GM12878 (cell line): ENCODE measurements around the gene CACNA2D4. TPM values are rescaled to one million over a fixed set of nuclear protein-coding genes. Genes with fewer than 3 reads are reported as not detected.

Experiments
- ATAC-seq: fragments of 200-7000 bp; cut with Tn5 transposase; 3 replicates; pipeline ENCODE4 v1.9.1; 2020; ENCODE audit warnings: mild to moderate bottlenecking, moderate library complexity
- BruUV-seq: library from RNA; stranded (reverse); fragments of 400-500 nt; replicated peaks from 2 replicates; lab custom pipeline; 2021; lab: Mats Ljungman, UMichigan
- CTCF ChIA-PET: fragments of 300-600 bp; sonication (Branson Sonifier 250); formaldehyde crosslinking; extraction: SDS; loops from one replicate; lab custom pipeline; 2021; ENCODE audit warnings: inconsistent platforms; lab: Yijun Ruan, JAX
- POLR2A ChIA-PET: fragments of 350-600 bp; formaldehyde crosslinking; extraction: SDS; loops from one replicate; lab custom pipeline; 2021; ENCODE audit warnings: inconsistent platforms; lab: Charles Lee
- RAD21 ChIA-PET: fragments of 300-600 bp; sonication (Branson Sonifier 250); formaldehyde crosslinking; loops from one replicate; lab custom pipeline; 2023; ENCODE audit warnings: antibody characterized with exemption; ENCODE audit not compliant: unreplicated experiment; lab: Charles Lee
- SMC1A ChIA-PET: fragments of 300-600 bp; sonication (Branson Sonifier 250); formaldehyde crosslinking; loops from one replicate; lab custom pipeline; 2023; ENCODE audit not compliant: unreplicated experiment, uncharacterized antibody; lab: Charles Lee
- DNase-seq: peaks from one replicate; pipeline ENCODE4 v3.0.0-alpha.2; 2011; ENCODE audit warnings: low read depth, low spot score
- FAIRE-seq: peaks from 3 replicates; lab custom pipeline; 2011; peaks lifted over from hg19 to GRCh38; lab: Jason Lieb, UNC
- H2AFZ ChIP-seq: 2 replicates; pipeline ENCODE4 v1.6.0; 2011; ENCODE audit warnings: low read depth, low read length, control low read depth; ENCODE audit not compliant: control insufficient read depth
- H3K27ac ChIP-seq: 2 replicates; pipeline ENCODE4 v1.5.1; 2011; ENCODE audit warnings: control low read depth; ENCODE audit not compliant: control insufficient read depth, insufficient read depth
- H3K27me3 ChIP-seq, 2 experiments: replicated peaks in 1 of 2; 2 replicates each; pipeline versions ENCODE4 v1.6.0 to v1.6.1; 2011; ENCODE audit warnings: low read length in 1 of 2; ENCODE audit not compliant: control insufficient read depth in 2 of 2, insufficient read depth in 2 of 2
- H3K36me3 ChIP-seq, 2 experiments: 2 replicates each; pipeline ENCODE4 v1.5.1; 2011; ENCODE audit warnings: low read length in 1 of 2; ENCODE audit not compliant: control insufficient read depth in 2 of 2, insufficient read depth in 2 of 2
- H3K4me1 ChIP-seq: 2 replicates; pipeline ENCODE4 v1.6.1; 2011; ENCODE audit warnings: mild to moderate bottlenecking, low read length, moderate library complexity, mixed read lengths; ENCODE audit not compliant: control insufficient read depth, insufficient read depth
- H3K4me2 ChIP-seq: 2 replicates; pipeline ENCODE4 v1.6.0; 2011; ENCODE audit warnings: control low read depth; ENCODE audit not compliant: control insufficient read depth, insufficient read depth
- H3K4me3 ChIP-seq: fragments of 200-600 bp; sonication (generic); 2 replicates; pipeline ENCODE4 v1.5.1; 2016
- H3K79me2 ChIP-seq: 2 replicates; pipeline ENCODE4 v1.6.0; 2011; ENCODE audit warnings: low read length; ENCODE audit not compliant: control insufficient read depth, insufficient read depth
- H3K9ac ChIP-seq: 2 replicates; pipeline ENCODE4 v1.8.0; 2011; ENCODE audit warnings: low read length, control low read depth, mixed read lengths; ENCODE audit not compliant: control insufficient read depth, insufficient read depth
- H3K9me3 ChIP-seq: replicated peaks from 3 replicates; pipeline ENCODE4 v1.5.1; 2011; ENCODE audit warnings: mild to moderate bottlenecking, low read length; ENCODE audit not compliant: control insufficient read depth, insufficient read depth
- H4K20me1 ChIP-seq: 2 replicates; pipeline ENCODE4 v1.6.0; 2011; ENCODE audit not compliant: control insufficient read depth, insufficient read depth
- BCL11A ChIP-seq: IDR thresholded peaks from 2 replicates; pipeline ENCODE4 v1.6.1; 2011; ENCODE audit warnings: low read depth, low read length
- CEBPZ ChIP-seq: fragments of 150-350 bp; IDR thresholded peaks from 2 replicates; pipeline ENCODE4 v1.6.1; 2016; ENCODE audit warnings: low read depth, low read length
- CHD1 ChIP-seq: IDR thresholded peaks from 2 replicates; pipeline ENCODE4 v1.6.1; 2012; ENCODE audit warnings: low read depth, low read length, improper control_type of control experiment
- CREB1 ChIP-seq: IDR thresholded peaks from 2 replicates; pipeline ENCODE4 v1.6.1; 2012; ENCODE audit warnings: low read depth, mild to moderate bottlenecking, inconsistent platforms
- DPF2 ChIP-seq: fragments of 450-650 bp; IDR thresholded peaks from 2 replicates; pipeline ENCODE4 v1.6.1; 2017; ENCODE audit warnings: mild to moderate bottlenecking
- EED ChIP-seq: sonication (generic); IDR thresholded peaks from 2 replicates; pipeline ENCODE4 v1.6.1; 2016; ENCODE audit warnings: antibody characterized with exemption, low read depth
- HDAC2 ChIP-seq: fragments of 200-600 bp; sonication (generic); IDR thresholded peaks from 2 replicates; pipeline ENCODE4 v1.6.1; 2017
- IKZF2 ChIP-seq, 2 experiments: fragments of 450-650 bp; IDR thresholded peaks; 2 replicates each; pipeline ENCODE4 v1.6.1; 2017; ENCODE audit warnings: mild to moderate bottlenecking in 2 of 2, moderate library complexity in 2 of 2
- JUNB ChIP-seq: IDR thresholded peaks from 2 replicates; pipeline ENCODE4 v1.6.1; 2016; ENCODE audit warnings: antibody characterized with exemption, mild to moderate bottlenecking
- KDM1A ChIP-seq: fragments of 200-600 bp; sonication (generic); IDR thresholded peaks from 2 replicates; pipeline ENCODE4 v1.6.1; 2016; ENCODE audit warnings: borderline replicate concordance
- MAX ChIP-seq: IDR thresholded peaks from 2 replicates; pipeline ENCODE4 v1.6.1; 2012; ENCODE audit warnings: low read depth, low read length, improper control_type of control experiment
- NFYA ChIP-seq: IDR thresholded peaks from 2 replicates; pipeline ENCODE4 v1.6.1; 2011; ENCODE audit warnings: low read depth, mild to moderate bottlenecking, low read length, improper control_type of control experiment, borderline replicate concordance
- REST ChIP-seq: IDR thresholded peaks from 2 replicates; pipeline ENCODE4 v1.6.1; 2012; ENCODE audit warnings: mild to moderate bottlenecking, low read depth, low read length
- SMAD1 ChIP-seq: fragments of 450-650 bp; IDR thresholded peaks from 2 replicates; pipeline ENCODE4 v1.6.1; 2018; ENCODE audit warnings: mild to moderate bottlenecking, low read depth; ENCODE audit not compliant: partially characterized antibody
- ZBTB4 ChIP-seq: fragments of 450-650 bp; formaldehyde crosslinking; IDR thresholded peaks from 2 replicates; pipeline ENCODE4 v1.4.0; 2022; ENCODE audit warnings: mild to moderate bottlenecking, moderate library complexity
- WGBS: methylation state at CpG from one replicate; pipeline ENCODE4 v1.1.6; 2016; ENCODE audit warnings: low lambda C conversion rate; ENCODE audit not compliant: insufficient replicate concordance, insufficient coverage; ENCODE audit errors: missing lambda C conversion rate; 5-methylcytosine and 5-hydroxymethylcytosine counted together
- in situ Hi-C: fragments of 300-500 bp; cut with MboI; formaldehyde crosslinking; loops from 9 replicates; pipeline ENCODE4 v1.14.3; 2018; ENCODE audit warnings: mixed read lengths
- intact Hi-C: fragments of 100-400 bp; cut with micrococcal nuclease; formaldehyde crosslinking; loops from one replicate; pipeline ENCODE4 v1.14.2; 2022; ENCODE audit not compliant: unreplicated experiment
- polyA plus RNA-seq, 11 experiments: library from polyadenylated mRNA; depleted of rRNA in 4 of 11; unstranded in 6 of 11; stranded (reverse) in 5 of 11; fragments of >200 nt; fragmentation: Nextera tagmentation in 4 of 11; fragmentation: Illumina TruSeq in 1 of 11; extraction: Ambion mirVana in 4 of 11; extraction: Trizol in 1 of 11; gene quantifications; 1 replicate in 1 of 11; 2 replicates in 10 of 11; pipeline versions ENCODE4 v1.2.1 to v1.2.3, GENCODE V29; 2011 to 2016; ENCODE audit warnings: inconsistent platforms in 2 of 11, missing spikeins in 2 of 11, low read depth in 1 of 11
- total RNA-seq, 4 experiments: library from RNA; depleted of rRNA in 3 of 4; stranded (reverse); fragments of >200 nt in 3 of 4; fragmentation: Illumina TruSeq in 1 of 4; extraction: Trizol in 1 of 4; gene quantifications; 2 replicates each; pipeline versions ENCODE4 v1.2.1 to v1.2.3, GENCODE V29; 2013 to 2021

The CACNA2D4 gene
- total and polyA plus RNA-seq, 10 of the 15 experiments (the other 5 are each of a cell fraction or from before 2014, with no cell fraction given): 0.03 to 1.0 (median 0.65) TPM

GRCh38 chr12:1839464-1839863 lies 79.0 kb downstream of the CACNA2D4 start (continued):
- TF ChIP-seq BCL11A (no peak), SMAD1 (no peak), CREB1 (no peak), EED (no peak)

GRCh38 chr12:1838994-1839365 lies 79.5 kb downstream of the CACNA2D4 start:
- SMC1A ChIA-PET: interaction anchor here (1.5 kb wide), 1 partner anchor 101 kb away, joined by 6 read pairs; no protein-coding TSS in a partner anchor
- no peak for FAIRE-seq
- TF ChIP-seq DPF2 (no peak), KDM1A (no peak), CHD1 (no peak), NFYA (no peak), IKZF2 (IDR thresholded peaks at IDR 0.05) (no peak), MAX (no peak), HDAC2 (no peak), CEBPZ (no peak), REST (no peak), ZBTB4 (no peak), JUNB (no peak)

More at GRCh38 chr12:1838994-1839365, 79.5 kb downstream of the CACNA2D4 start:
- H3K27me3 ChIP-seq: peaks cover 3 to 4% of the 10 kb centered on the region in 2 experiments
- in situ Hi-C loops (no loop called here), intact Hi-C loops (no loop called here)
- no peaks in the 10 kb centered on the region for H4K20me1 ChIP-seq
- no peaks in the 10 kb centered on the region for H3K36me3 ChIP-seq
- ATAC-seq (no peak), DNase-seq (no peak)
- H3K9me3 ChIP-seq: no peaks in the 10 kb centered on the region
- ChIA-PET CTCF (interaction anchor here (0.7 to 1.7 kb wide), 2 partner anchors 101 to 204 kb away, joined by 3 to 7 read pairs; no protein-coding TSS in a partner anchor), POLR2A (no interaction called here), RAD21 (no interaction called here)
- no peak overlapping the region for H3K9ac ChIP-seq
- H3K4me1 ChIP-seq: no peaks in the 10 kb centered on the region
- WGBS: 56% methylated on average over 15 of the region's 15 CpGs
- no peak overlapping the region for H3K4me2 ChIP-seq
- no TSS peak for BruUV-seq
- no peaks in the 10 kb centered on the region for H3K79me2 ChIP-seq
- H2AFZ ChIP-seq: no peak overlapping the region
- H3K4me3 ChIP-seq: no peak overlapping the region
- no peak overlapping the region for H3K27ac ChIP-seq
